CD4-positive, alpha-beta T cell (primary cell): ENCODE measurements around the gene DEPDC5. TPM values are rescaled to one million over a fixed set of nuclear protein-coding genes. Genes with fewer than 3 reads are reported as not detected.

Experiments used
- ATAC-seq: fragments of 200-7000 bp; cut with Tn5 transposase; one replicate; pipeline ENCODE4 v1.10.0; 2022; ENCODE audit warnings: mild to moderate bottlenecking; ENCODE audit not compliant: poor library complexity
- CTCF ChIA-PET: fragments of 350-600 bp; sonication (Branson Sonifier 250); formaldehyde crosslinking; loops from one replicate; lab custom pipeline; 2021; ENCODE audit warnings: antibody characterized with exemption, inconsistent platforms; lab: Charles Lee
- POLR2A ChIA-PET: fragments of 350-600 bp; sonication (Branson Sonifier 250); formaldehyde crosslinking; loops from one replicate; lab custom pipeline; 2021; ENCODE audit warnings: antibody characterized with exemption, inconsistent platforms; lab: Charles Lee
- DNase-seq, 14 experiments: peaks; one replicate each; pipeline ENCODE4 v3.0.0-alpha.2; 2013 to 2020; ENCODE audit warnings: mixed read lengths in 2 of 14
- H3K27ac ChIP-seq, 2 donors: one replicate each; pipeline versions ENCODE4 v1.5.1 to v1.7.0; 2013; ENCODE audit warnings: low read length in 2 of 2, low read depth in 1 of 2, mild to moderate bottlenecking in 1 of 2
- H3K27me3 ChIP-seq, 2 experiments: 1 replicate in 1 of 2; 2 replicates in 1 of 2; pipeline versions ENCODE4 v1.6.1 to v1.7.0; 2013; ENCODE audit warnings: low read length in 2 of 2, control low read depth in 1 of 2, mild to moderate bottlenecking in 1 of 2, moderate library complexity in 1 of 2; ENCODE audit not compliant: insufficient read depth in 2 of 2, control insufficient read depth in 1 of 2
- H3K36me3 ChIP-seq: one replicate; pipeline ENCODE4 v1.6.1; 2013; ENCODE audit warnings: low read length, control low read depth; ENCODE audit not compliant: insufficient read depth
- H3K4me1 ChIP-seq: one replicate; pipeline ENCODE4 v1.6.1; 2013; ENCODE audit warnings: low read length, control low read depth; ENCODE audit not compliant: insufficient read depth
- H3K4me3 ChIP-seq: one replicate; pipeline ENCODE4 v1.5.1; 2013; ENCODE audit warnings: mild to moderate bottlenecking, low read length, moderate library complexity
- H3K9me3 ChIP-seq, 2 experiments: 1 replicate in 1 of 2; 2 replicates in 1 of 2; pipeline versions ENCODE4 v1.6.1 to v1.7.0; 2013; ENCODE audit warnings: low read length in 2 of 2, mild to moderate bottlenecking in 2 of 2, control low read depth in 1 of 2, moderate library complexity in 1 of 2; ENCODE audit not compliant: control insufficient read depth in 1 of 2, insufficient read depth in 1 of 2
- H3K27ac Mint-ChIP-seq: one replicate; pipeline ENCODE4 v1.8.0; 2020; ENCODE audit warnings: mixed read lengths
- H3K27me3 Mint-ChIP-seq: one replicate; pipeline ENCODE4 v1.8.0; 2021; ENCODE audit warnings: mixed read lengths
- H3K36me3 Mint-ChIP-seq: one replicate; pipeline ENCODE4 v1.8.0; 2021; ENCODE audit warnings: low read depth, mixed read lengths
- H3K4me1 Mint-ChIP-seq: one replicate; pipeline ENCODE4 v1.8.0; 2021; ENCODE audit warnings: low read depth, mixed read lengths
- H3K4me3 Mint-ChIP-seq: one replicate; pipeline ENCODE4 v1.8.0; 2020; ENCODE audit warnings: mild to moderate bottlenecking, mixed read lengths
- H3K9me3 Mint-ChIP-seq: one replicate; pipeline ENCODE4 v1.8.0; 2020; ENCODE audit warnings: mixed read lengths
- CTCF ChIP-seq: fragments of 200-600 bp; IDR thresholded peaks from one replicate; pipeline ENCODE4 v1.8.0; 2022; ENCODE audit warnings: antibody characterized with exemption, mild to moderate bottlenecking
- intact Hi-C, 2 experiments: fragments of 100-400 bp; cut with DNase I in 1 of 2; cut with micrococcal nuclease in 1 of 2; formaldehyde crosslinking; loops; one replicate each; pipeline versions ENCODE4 v1.15.1 to v1.9.0; 2023 to 2025; cut with DNase I, micrococcal nuclease
- total RNA-seq, 174 experiments: library from RNA in 2 of 174; stranded (reverse) in 2 of 174; gene quantifications; one replicate each; pipeline ENCODE4 v1.2.3 and lab custom pipeline; 2021 to 2026

DEPDC5 gene
- total RNA-seq, 2 experiments from 2014 or later = 32.9 to 36.6 TPM

DNA sequence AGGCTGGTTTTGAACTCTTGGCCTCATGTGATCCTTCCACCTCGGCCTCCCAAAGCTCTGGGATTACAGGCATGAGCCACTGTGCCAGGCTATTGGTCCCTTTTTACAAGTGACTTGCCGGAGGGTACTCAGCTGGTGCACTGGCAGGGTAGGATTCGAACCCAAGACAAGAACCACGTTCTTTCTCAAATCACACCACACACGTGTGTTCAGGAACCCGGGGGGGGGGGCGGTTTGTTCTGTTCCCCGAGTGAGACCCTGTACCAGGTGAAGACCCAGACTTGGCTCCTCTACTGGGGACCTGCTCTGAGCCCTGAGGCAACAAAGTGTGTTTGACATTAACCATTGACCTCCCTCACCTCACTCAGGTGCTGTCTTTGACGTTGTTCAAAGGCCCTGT lies 186.7 kb downstream of the DEPDC5 start:
- H3K27ac Mint-ChIP-seq = no peak overlapping the region

DNA sequence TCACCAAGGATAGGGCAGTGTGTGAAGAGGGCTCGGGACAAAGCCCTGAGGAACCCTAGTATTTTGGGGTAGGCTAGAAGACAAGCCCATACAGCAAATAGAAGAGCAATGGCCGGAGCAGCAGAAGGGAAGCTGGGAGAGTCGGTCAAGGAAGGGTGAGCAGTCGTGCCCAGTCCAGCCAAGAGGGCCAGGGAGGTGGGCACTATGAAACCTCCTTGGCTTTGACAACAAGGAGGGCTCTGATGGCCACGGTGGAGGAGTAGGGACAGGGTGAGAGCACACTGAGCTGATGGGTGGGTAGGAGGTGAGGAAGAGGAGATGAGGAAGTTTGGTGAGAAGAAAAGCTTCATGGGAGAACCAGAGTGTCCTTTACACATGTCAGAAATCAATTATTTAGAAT lies 188.3 kb downstream of the DEPDC5 start:
- H3K27ac ChIP-seq = no peak overlapping the region
- intact Hi-C loops = loop anchor here (10.0 kb wide), 2 partner anchors 97 to 1347 kb away; partner anchors contain the start of gene PES1 (in 1 of the 2)
- H3K9me3 ChIP-seq = no peaks in the 10 kb centered on the region
- Mint-ChIP-seq H3K27ac (no peak overlapping the region), H3K9me3 (no peaks in the 10 kb centered on the region), H3K4me1 (peaks cover 14% of the 10 kb centered on the region), H3K27me3 (no peaks in the 10 kb centered on the region), H3K4me3 (peak overlapping the region; percentile 94), H3K36me3 (no peaks in the 10 kb centered on the region)
- DNase-seq (no peak), ATAC-seq (no peak)
- H3K36me3 ChIP-seq = no peaks in the 10 kb centered on the region
- ChIA-PET CTCF (interaction anchor here (1.9 kb wide), 1 partner anchor 28 kb away, joined by 10 read pairs; no protein-coding TSS in a partner anchor), POLR2A (interaction anchor here (1.2 to 6.1 kb wide), 3 partner anchors 15 to 188 kb away, joined by 3 to 48 read pairs (median 6); partner anchors contain the start of gene DEPDC5)
- H3K4me1 ChIP-seq = peaks cover 26% of the 10 kb centered on the region
- H3K27me3 ChIP-seq = no peaks in the 10 kb centered on the region
- no peak for TF ChIP-seq CTCF
- no peak overlapping the region for H3K4me3 ChIP-seq

More for the DNA sequence above, 186.7 kb downstream of the DEPDC5 start:
- Histone ChIP-seq H3K36me3 (no peaks in the 10 kb centered on the region), H3K27ac (no peak overlapping the region), H3K9me3 (no peaks in the 10 kb centered on the region), H3K4me3 (no peak overlapping the region), H3K4me1 (peaks cover 14% of the 10 kb centered on the region), H3K27me3 (no peaks in the 10 kb centered on the region)
- H3K9me3 Mint-ChIP-seq = no peaks in the 10 kb centered on the region
- ATAC-seq (no peak), DNase-seq (no peak)
- CTCF ChIA-PET = interaction anchor here (1.0 kb wide), 1 partner anchor 30 kb away, joined by 3 read pairs; no protein-coding TSS in a partner anchor
- POLR2A ChIA-PET = no interaction called here
- peaks cover 12% of the 10 kb centered on the region for H3K4me1 Mint-ChIP-seq
- no peak for TF ChIP-seq CTCF
- no peaks in the 10 kb centered on the region for H3K36me3 Mint-ChIP-seq
- intact Hi-C loops = loop anchor here (10.0 kb wide), 2 partner anchors 96 to 1346 kb away; partner anchors contain the start of gene PES1 (in 1 of the 2)
- no peak overlapping the region for H3K4me3 Mint-ChIP-seq
- no peaks in the 10 kb centered on the region for H3K27me3 Mint-ChIP-seq

GRCh38 chr22:31943206-31943977 lies 189.6 kb downstream of the DEPDC5 start:
- H3K9me3 Mint-ChIP-seq = no peaks in the 10 kb centered on the region
- ATAC-seq (no peak), DNase-seq (no peak)
- POLR2A ChIA-PET = interaction anchor here (1.9 to 6.1 kb wide), 2 partner anchors 14 to 190 kb away, joined by 6 to 48 read pairs; partner anchors contain the start of gene DEPDC5
- H3K4me3 Mint-ChIP-seq = peak overlapping the region; percentile 94
- intact Hi-C loops = loop anchor here (10.0 kb wide), 2 partner anchors 99 to 1349 kb away; partner anchors contain the start of gene PES1 (in 1 of the 2)
- Histone ChIP-seq H3K4me1 (peaks cover 27% of the 10 kb centered on the region), H3K27ac (peak overlapping the region; percentile 75 to 77), H3K27me3 (no peaks in the 10 kb centered on the region), H3K4me3 (peak overlapping the region; percentile 73), H3K36me3 (peaks cover 4% of the 10 kb centered on the region), H3K9me3 (no peaks in the 10 kb centered on the region)
- no peak overlapping the region for H3K27ac Mint-ChIP-seq
- no peak for TF ChIP-seq CTCF
- peaks cover 19% of the 10 kb centered on the region for H3K4me1 Mint-ChIP-seq
- H3K27me3 Mint-ChIP-seq = no peaks in the 10 kb centered on the region
- CTCF ChIA-PET = interaction anchor here (1.9 kb wide), 1 partner anchor 27 kb away, joined by 10 read pairs; no protein-coding TSS in a partner anchor
- H3K36me3 Mint-ChIP-seq = peaks cover 9% of the 10 kb centered on the region
